ENCODE measurements around the gene FECH.
A peak's percentile ranks its signal among the peaks of the same experiment; 100 is the strongest.

FECH gene

GRCh38 chr18:57619876-57620275 lies 33.4 kb upstream of the FECH start:
- no peak for TF ChIP-seq CTCF (IDR thresholded peaks at IDR 0.05; ENCODE audit: insufficient read depth, low read length, poor library complexity, severe bottlenecking)
- TF ChIP-seq EZH2phosphoT487 (conservative IDR thresholded peaks at IDR 0.05; ENCODE audit: low read length): no peak
- peak overlapping the region; percentile 77 for H3K4me2 ChIP-seq (ENCODE audit: low read depth, low read length, poor library complexity, severe bottlenecking)
- peak overlapping the region; percentile 79 for H3K9ac ChIP-seq (ENCODE audit: low read length)
- no peaks in the 10 kb centered on the region for H3K9me2 ChIP-seq (replicated peaks; ENCODE audit: insufficient read depth, low read length)
- no peaks in the 10 kb centered on the region for H3K27me3 ChIP-seq (ENCODE audit: low read length)
- no peaks in the 10 kb centered on the region for H3K9me3 ChIP-seq (ENCODE audit: insufficient read depth, low read length)
- peaks cover 49% of the 10 kb centered on the region for H3K79me2 ChIP-seq (ENCODE audit: insufficient read depth, low read length)
- no peaks in the 10 kb centered on the region for H4K20me1 ChIP-seq (ENCODE audit: low read depth, low read length)
- H2AFZ ChIP-seq (ENCODE audit: low read depth, low read length, severe bottlenecking): no peak overlapping the region
- no peak overlapping the region for H3K4me3 ChIP-seq (ENCODE audit: insufficient read depth, low read length, poor library complexity, severe bottlenecking)
- no peaks in the 10 kb centered on the region for H3F3A ChIP-seq (ENCODE audit: insufficient read depth)
- H3K27ac ChIP-seq (ENCODE audit: low read depth, low read length): no peak overlapping the region
- peaks cover 19% of the 10 kb centered on the region; the same call in 1 of the 2 replicates for H3K36me3 ChIP-seq (ENCODE audit: low read length)

DNA sequence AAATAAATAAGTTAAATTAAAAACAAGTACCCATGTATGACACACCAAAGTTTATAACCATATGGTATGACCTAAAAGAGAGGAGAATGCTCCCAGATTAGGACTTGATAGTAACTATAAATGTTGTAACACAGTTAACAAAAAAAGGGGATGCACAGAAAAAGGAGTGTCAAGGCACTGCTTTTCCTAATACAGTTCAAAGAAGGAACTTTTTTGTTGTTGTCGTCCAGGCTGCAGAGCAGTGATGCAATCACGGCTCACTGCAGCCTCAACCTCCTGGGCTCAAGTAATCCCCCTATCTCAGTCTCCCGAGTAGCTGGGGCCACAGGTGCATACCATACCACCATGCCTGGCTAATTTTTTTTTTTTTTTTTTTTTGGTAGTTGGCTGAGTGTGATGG lies 32.4 kb upstream of the FECH start:
- no peak overlapping the region for H3K27ac ChIP-seq (ENCODE audit: low read depth, low read length)
- peaks cover 26% of the 10 kb centered on the region for H3K36me3 ChIP-seq (ENCODE audit: low read length)
- no peak overlapping the region for H2AFZ ChIP-seq (ENCODE audit: low read depth, low read length, severe bottlenecking)
- H3K9ac ChIP-seq (ENCODE audit: low read length): no peak overlapping the region
- TF ChIP-seq EZH2phosphoT487 (conservative IDR thresholded peaks at IDR 0.05; ENCODE audit: low read length): no peak
- no peak for TF ChIP-seq CTCF (IDR thresholded peaks at IDR 0.05; ENCODE audit: insufficient read depth, low read length, poor library complexity, severe bottlenecking)
- H3K4me3 ChIP-seq (ENCODE audit: insufficient read depth, low read length, poor library complexity, severe bottlenecking): no peak overlapping the region
- H3K79me2 ChIP-seq (ENCODE audit: insufficient read depth, low read length): peaks cover 51% of the 10 kb centered on the region
- H3K9me2 ChIP-seq (replicated peaks; ENCODE audit: insufficient read depth, low read length): no peaks in the 10 kb centered on the region
- no peak overlapping the region for H3K4me2 ChIP-seq (ENCODE audit: low read depth, low read length, poor library complexity, severe bottlenecking)
- no peaks in the 10 kb centered on the region for H4K20me1 ChIP-seq (ENCODE audit: low read depth, low read length)
- H3K27me3 ChIP-seq (ENCODE audit: low read length): no peaks in the 10 kb centered on the region
- no peaks in the 10 kb centered on the region for H3F3A ChIP-seq (ENCODE audit: insufficient read depth)
- H3K9me3 ChIP-seq (ENCODE audit: insufficient read depth, low read length): no peaks in the 10 kb centered on the region

GRCh38 chr18:57603871-57604270 lies 17.4 kb upstream of the FECH start:
- peaks cover 15% of the 10 kb centered on the region; the same call in 1 of the 2 replicates for H3F3A ChIP-seq (ENCODE audit: insufficient read depth)
- no peaks in the 10 kb centered on the region for H3K9me3 ChIP-seq (ENCODE audit: insufficient read depth, low read length)
- H3K27me3 ChIP-seq (ENCODE audit: low read length): no peaks in the 10 kb centered on the region
- no peak overlapping the region for H3K27ac ChIP-seq (ENCODE audit: low read depth, low read length)
- no peak overlapping the region for H3K9ac ChIP-seq (ENCODE audit: low read length)
- H3K36me3 ChIP-seq (ENCODE audit: low read length): peaks cover 58% of the 10 kb centered on the region
- H3K9me2 ChIP-seq (replicated peaks; ENCODE audit: insufficient read depth, low read length): no peaks in the 10 kb centered on the region
- no peak overlapping the region for H2AFZ ChIP-seq (ENCODE audit: low read depth, low read length, severe bottlenecking)
- TF ChIP-seq EZH2phosphoT487 (conservative IDR thresholded peaks at IDR 0.05; ENCODE audit: low read length) (no peak), CTCF (IDR thresholded peaks at IDR 0.05; ENCODE audit: insufficient read depth, low read length, poor library complexity, severe bottlenecking) (no peak)
- H3K4me3 ChIP-seq (ENCODE audit: insufficient read depth, low read length, poor library complexity, severe bottlenecking): no peak overlapping the region
- H3K79me2 ChIP-seq (ENCODE audit: insufficient read depth, low read length): no peaks in the 10 kb centered on the region
- H4K20me1 ChIP-seq (ENCODE audit: low read depth, low read length): no peaks in the 10 kb centered on the region
- H3K4me2 ChIP-seq (ENCODE audit: low read depth, low read length, poor library complexity, severe bottlenecking): no peak overlapping the region
